K562 (cell line): ENCODE data around the gene PTGR3. TPM values are rescaled to one million over a fixed set of nuclear protein-coding genes. Genes with fewer than 3 reads are reported as not detected.

Source experiments
- ATAC-seq: fragments of 200-7000 bp; cut with Tn5 transposase; 3 replicates; pipeline ENCODE4 v1.9.1; 2020; ENCODE audit warnings: moderate library complexity
- BruUV-seq: library from RNA; stranded (reverse); fragments of 400-500 nt; replicated peaks from 2 replicates; lab custom pipeline; 2021; lab: Mats Ljungman, UMichigan
- CTCF ChIA-PET: fragments of 300-600 bp; formaldehyde crosslinking; extraction: SDS; loops from one replicate; lab custom pipeline; 2021; ENCODE audit warnings: low intra/inter-chr PET ratio; lab: Yijun Ruan, JAX
- POLR2A ChIA-PET: fragments of 300-600, 350-650 bp; sonication (Branson Sonifier 250); formaldehyde crosslinking; extraction: SDS; loops from one replicate; lab custom pipeline; 2021; ENCODE audit warnings: antibody characterized with exemption, inconsistent platforms; lab: Yijun Ruan, JAX
- DNase-seq, 4 experiments: peaks; one replicate each; pipeline versions ENCODE4 v3.0.0 to v3.0.0-alpha.2; 2011 to 2018; ENCODE audit warnings: low spot score in 3 of 4, mixed read lengths in 3 of 4; ENCODE audit errors: extremely low read depth in 1 of 4
- FAIRE-seq: peaks from 2 replicates; lab custom pipeline; 2011; peaks lifted over from hg19 to GRCh38; lab: Jason Lieb, UNC
- H2AFZ ChIP-seq: 2 replicates; pipeline ENCODE4 v1.6.0; 2011; ENCODE audit warnings: low read depth, low read length, control low read depth, inconsistent platforms
- H3K27ac ChIP-seq: fragments of 200-600 bp; 3 replicates; pipeline ENCODE4 v1.8.0; 2011; ENCODE audit warnings: low read depth, mild to moderate bottlenecking, control low read depth, inconsistent platforms, low read length, moderate library complexity, mixed read lengths; ENCODE audit errors: extremely low read depth
- H3K27me3 ChIP-seq, 2 experiments: fragments of 300-600 bp in 1 of 2; 2 replicates in 1 of 2; 3 replicates in 1 of 2; pipeline versions ENCODE4 v1.6.0 to v1.8.0; 2011; ENCODE audit warnings: inconsistent platforms in 2 of 2, low read length in 2 of 2, mild to moderate bottlenecking in 1 of 2, mixed read lengths in 1 of 2, moderate library complexity in 1 of 2; ENCODE audit not compliant: control insufficient read depth in 2 of 2, insufficient read depth in 2 of 2
- H3K36me3 ChIP-seq: fragments of 300-600 bp; 3 replicates; pipeline ENCODE4 v1.8.0; 2011; ENCODE audit warnings: mild to moderate bottlenecking, low read length, inconsistent platforms; ENCODE audit not compliant: control insufficient read depth, insufficient read depth
- H3K4me1 ChIP-seq, 2 experiments: fragments of 200-600 bp in 1 of 2; replicated peaks in 1 of 2; 2 replicates in 1 of 2; 3 replicates in 1 of 2; pipeline versions ENCODE4 v1.5.1 to v1.8.0; 2011; ENCODE audit warnings: inconsistent platforms in 2 of 2, low read length in 2 of 2, mild to moderate bottlenecking in 1 of 2, mixed read lengths in 1 of 2, moderate library complexity in 1 of 2; ENCODE audit not compliant: control insufficient read depth in 2 of 2, insufficient read depth in 2 of 2
- H3K4me2 ChIP-seq: 2 replicates; pipeline ENCODE4 v1.6.1; 2011; ENCODE audit warnings: low read length, control low read depth, inconsistent platforms, mixed read lengths; ENCODE audit not compliant: insufficient read depth
- H3K4me3 ChIP-seq: fragments of 200-600 bp; sonication (generic), shearing (Covaris generic); 2 replicates; pipeline ENCODE4 v1.5.1; 2016; ENCODE audit warnings: control low read depth, inconsistent platforms
- H3K79me2 ChIP-seq: fragments of 200-600 bp; 3 replicates; pipeline ENCODE4 v1.8.0; 2011; ENCODE audit warnings: low read length, inconsistent platforms; ENCODE audit not compliant: control insufficient read depth, insufficient read depth
- H3K9ac ChIP-seq, 2 experiments: 2 replicates each; pipeline versions ENCODE4 v1.6.0 to v1.6.1; 2011; ENCODE audit warnings: low read depth in 2 of 2, low read length in 2 of 2, control low read depth in 1 of 2, inconsistent platforms in 1 of 2, mild to moderate bottlenecking in 1 of 2, mixed read lengths in 1 of 2; ENCODE audit not compliant: insufficient read depth in 1 of 2
- H3K9me1 ChIP-seq: one replicate; pipeline ENCODE4 v1.6.0; 2011; ENCODE audit warnings: inconsistent platforms, mild to moderate bottlenecking, low read length, moderate library complexity; ENCODE audit not compliant: control insufficient read depth, insufficient read depth
- H3K9me3 ChIP-seq: replicated peaks from 2 replicates; pipeline ENCODE4 v1.5.1; 2011; ENCODE audit warnings: low read depth, low read length, inconsistent platforms; ENCODE audit not compliant: control insufficient read depth, insufficient read depth
- H4K20me1 ChIP-seq: replicated peaks from 2 replicates; pipeline ENCODE4 v1.6.1; 2011; ENCODE audit warnings: low read length, inconsistent platforms, mixed read lengths; ENCODE audit not compliant: control insufficient read depth, insufficient read depth
- ARID2 ChIP-seq: fragments of 450-650 bp; IDR thresholded peaks from 2 replicates; pipeline ENCODE4 v1.6.1; 2017; ENCODE audit warnings: antibody characterized with exemption, mild to moderate bottlenecking
- DACH1 ChIP-seq: fragments of 450-650 bp; IDR thresholded peaks from 2 replicates; pipeline ENCODE4 v1.6.1; 2018; ENCODE audit not compliant: partially characterized antibody
- EZH2 ChIP-seq: IDR thresholded peaks from 2 replicates; pipeline ENCODE4 v1.6.1; 2012; ENCODE audit warnings: low read depth, mild to moderate bottlenecking, inconsistent platforms, low read length, borderline replicate concordance
- HDAC2 ChIP-seq: fragments of 450-650 bp; IDR thresholded peaks from 2 replicates; pipeline ENCODE4 v1.6.1; 2016; ENCODE audit warnings: mild to moderate bottlenecking
- ID3 ChIP-seq, 2 experiments: fragments of 250-450 bp in 1 of 2; fragments of 450-650 bp in 1 of 2; sonication (Bioruptor Pico) in 1 of 2; IDR thresholded peaks; 2 replicates each; pipeline versions ENCODE4 v1.6.1 to v1.8.0; 2016 to 2021; ENCODE audit warnings: mild to moderate bottlenecking in 2 of 2, moderate library complexity in 2 of 2, missing compliant biosample characterization in 1 of 2, missing genetic modification characterization in 1 of 2
- PHF21A ChIP-seq: fragments of 450-650 bp; IDR thresholded peaks from 2 replicates; pipeline ENCODE4 v1.6.1; 2017; ENCODE audit warnings: low read depth, borderline replicate concordance
- RHOXF2B ChIP-seq: fragments of 250-450 bp; sonication (Bioruptor Pico); conservative IDR thresholded peaks from 2 replicates; pipeline ENCODE4 v1.5.1; 2021
- SIN3A ChIP-seq, 2 experiments: fragments of 150-350 bp in 1 of 2; IDR thresholded peaks; 2 replicates each; pipeline ENCODE4 v1.6.1; 2011 to 2016; ENCODE audit warnings: borderline replicate concordance in 2 of 2, low read depth in 2 of 2, low read length in 2 of 2, mild to moderate bottlenecking in 2 of 2, moderate library complexity in 2 of 2; ENCODE audit not compliant: control insufficient read depth in 1 of 2
- SMARCA4 ChIP-seq: fragments of 450-650 bp; IDR thresholded peaks from 2 replicates; pipeline ENCODE4 v1.6.1; 2016
- SPI1 ChIP-seq: IDR thresholded peaks from 2 replicates; pipeline ENCODE4 v1.6.1; 2011; ENCODE audit warnings: low read depth, low read length, control low read depth, borderline replicate concordance
- USF2 ChIP-seq: sonication (generic); formaldehyde crosslinking; IDR thresholded peaks from 2 replicates; pipeline ENCODE4 v1.5.0; 2020; ENCODE audit warnings: missing genetic modification reagents
- XRCC3 ChIP-seq: fragments of 450-650 bp; IDR thresholded peaks from 2 replicates; pipeline ENCODE4 v1.6.1; 2017; ENCODE audit warnings: mild to moderate bottlenecking, moderate library complexity
- ZBTB33 ChIP-seq: sonication (generic); formaldehyde crosslinking; IDR thresholded peaks from 2 replicates; pipeline ENCODE4 v1.8.1; 2023; ENCODE audit warnings: mild to moderate bottlenecking, missing genetic modification reagents
- ZBTB43 ChIP-seq: sonication (generic); formaldehyde crosslinking; IDR thresholded peaks from 2 replicates; pipeline ENCODE4 v1.8.0; 2023; ENCODE audit warnings: mild to moderate bottlenecking, missing genetic modification reagents
- ZNF76 ChIP-seq: fragments of 250-450 bp; sonication (Bioruptor Pico); IDR thresholded peaks from 2 replicates; pipeline ENCODE4 v1.4.0; 2020; ENCODE audit warnings: mild to moderate bottlenecking, moderate library complexity, borderline replicate concordance
- WGBS: fragments of 100-300 bp; shearing (Covaris generic); methylation state at CpG from one replicate; pipeline ENCODE4 v1.1.6; 2016; ENCODE audit warnings: low coverage, mixed read lengths; ENCODE audit not compliant: insufficient coverage; ENCODE audit errors: missing lambda C conversion rate; 5-methylcytosine and 5-hydroxymethylcytosine counted together
- in situ Hi-C: fragments of 300-500 bp; cut with MboI; formaldehyde crosslinking; loops from 4 replicates; pipeline ENCODE4 v1.15.0; 2018; ENCODE audit warnings: inconsistent platforms, mixed read lengths
- intact Hi-C: fragments of 100-400 bp; cut with micrococcal nuclease; formaldehyde crosslinking; loops from 2 replicates; pipeline ENCODE4 v1.14.2; 2022
- polyA plus RNA-seq, 8 experiments: library from polyadenylated mRNA; depleted of rRNA in 4 of 8; stranded (reverse) in 5 of 8; unstranded in 3 of 8; fragments of >200 nt; fragmentation: Nextera tagmentation in 2 of 8; fragmentation: Illumina TruSeq in 1 of 8; extraction: Ambion mirVana in 2 of 8; extraction: Trizol in 1 of 8; gene quantifications; 2 replicates each; pipeline versions ENCODE4 v1.2.1 to v1.2.3, GENCODE V29; 2011 to 2014; ENCODE audit warnings: inconsistent platforms in 1 of 8, missing spikeins in 1 of 8
- total RNA-seq, 7 experiments: library from RNA; depleted of rRNA in 6 of 7; stranded (reverse); fragments of >200 nt in 6 of 7; fragmentation: Illumina TruSeq in 2 of 7; extraction: Trizol in 2 of 7; gene quantifications; 2 replicates each; pipeline versions ENCODE4 v1.2.1 to v1.2.3, GENCODE V29; 2011 to 2021; ENCODE audit warnings: low replicate concordance in 1 of 7

Gene PTGR3
- total and polyA plus RNA-seq, 9 of the 15 experiments (the other 6 are each of a cell fraction or from before 2014, with no cell fraction given): 4.1 to 32.3 (median 15.3) TPM

GRCh38 chr18:75200071-75200470 is 8.9 kb downstream of the PTGR3 start (continued):
- TF ChIP-seq ID3 (CRISPR knock-in tag; IDR thresholded peaks at IDR 0.05): no peak
- no peak for TF ChIP-seq ID3 (tag; IDR thresholded peaks at IDR 0.05)
- no peak for TF ChIP-seq SIN3A (IDR thresholded peaks at IDR 0.05; ENCODE audit: borderline replicate concordance in 2 of 2, control insufficient read depth in 1 of 2, low read depth in 2 of 2, low read length in 2 of 2)
- TF ChIP-seq RHOXF2B (CRISPR knock-in tag): no peak
- no peak for TF ChIP-seq DACH1
- no peak for TF ChIP-seq SMARCA4
- TF ChIP-seq ARID2: no peak
- TF ChIP-seq, all 486 proteins: peak for 0

GRCh38 chr18:75199327-75199726 is 9.6 kb downstream of the PTGR3 start:
- no peak overlapping the region for H3K27ac ChIP-seq
- 86% methylated on average over 4 of the region's 4 CpGs for WGBS
- no peak overlapping the region for H3K9ac ChIP-seq
- CTCF ChIA-PET: no interaction called here
- no peaks in the 10 kb centered on the region for H4K20me1 ChIP-seq
- no peaks in the 10 kb centered on the region for H3K9me1 ChIP-seq
- no peaks in the 10 kb centered on the region for H3K9me3 ChIP-seq
- intact Hi-C loops: no loop called here
- peaks cover 0 to 6% of the 10 kb centered on the region in 2 experiments; a peak in 3 of 5 replicates for H3K4me1 ChIP-seq
- DNase-seq (no peak), ATAC-seq (no peak), FAIRE-seq (no peak)
- no peak overlapping the region for H2AFZ ChIP-seq
- peaks cover 25% of the 10 kb centered on the region; the same call in 2 of the 3 replicates for H3K36me3 ChIP-seq
- H3K79me2 ChIP-seq: peaks cover 24% of the 10 kb centered on the region; the same call in 2 of the 3 replicates
- in situ Hi-C loops: no loop called here
- POLR2A ChIA-PET: no interaction called here
- H3K4me3 ChIP-seq: no peak overlapping the region
- no peaks in the 10 kb centered on the region for H3K27me3 ChIP-seq
- H3K4me2 ChIP-seq: no peak overlapping the region
- no TSS peak for BruUV-seq
- no peak for TF ChIP-seq EZH2
- no peak for TF ChIP-seq ZBTB43 (CRISPR knock-in tag)
- TF ChIP-seq PHF21A: no peak
- TF ChIP-seq USF2: no peak
- TF ChIP-seq ZBTB33 (CRISPR knock-in tag): no peak
- TF ChIP-seq SPI1: no peak
- TF ChIP-seq XRCC3: no peak
- TF ChIP-seq ZNF76 (CRISPR knock-in tag): no peak
- TF ChIP-seq HDAC2: no peak
